ENCODE results near the gene CDKAL1.

DNA sequence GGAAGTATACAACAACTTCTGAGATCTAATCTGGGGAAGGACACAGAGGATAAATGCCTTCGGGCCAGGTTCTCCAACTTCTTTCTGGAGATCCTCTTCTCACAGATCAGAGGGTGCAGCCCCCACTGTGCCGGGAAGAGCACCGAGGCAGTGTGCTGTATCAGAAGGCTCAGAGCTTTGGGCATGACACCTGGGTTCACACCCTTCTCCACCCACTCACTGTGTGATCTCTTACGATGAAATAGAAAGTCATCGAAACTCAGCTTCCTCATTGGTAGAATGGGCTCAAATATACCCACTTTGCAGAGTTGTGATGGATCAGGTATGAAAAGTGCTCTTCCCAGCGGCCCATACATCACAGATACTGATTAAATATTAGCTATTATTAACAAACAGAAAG, 711.8 kb downstream of the CDKAL1 start:
- TF ChIP-seq POLR2AphosphoS5 (IDR thresholded peaks at IDR 0.05; ENCODE audit: low read depth, low read length) = no peak
- TF ChIP-seq POLR2A (IDR thresholded peaks at IDR 0.05; ENCODE audit: low read depth, low read length) = no peak
- TF ChIP-seq SPI1 (IDR thresholded peaks at IDR 0.05; ENCODE audit: low read depth, low read length) = no peak
- TF ChIP-seq TAF1 (IDR thresholded peaks at IDR 0.05; ENCODE audit: low read depth, low read length) = no peak
